ENCODE measurements around the gene PDPK1.

- TF ChIP-seq ZNF70 (CRISPR knock-in tag; IDR thresholded peaks at IDR 0.05) = no peak
- TF ChIP-seq ZFP3 (CRISPR knock-in tag; IDR thresholded peaks at IDR 0.05) = no peak
These were observed 22.5 kb upstream of the PDPK1 start for GRCh38 chr16:2515180-2515851.
